HuH-7.5 (cell line): ENCODE measurements around the gene TFRC.
"Not testable (repeated sequence)": the region's sequence is repeated elsewhere in the genome, so short reads cannot be mapped to it uniquely, and the experiment has no call there.

Experiments
- DNase-seq: peaks from one replicate; pipeline ENCODE4 v3.0.0; 2011; ENCODE audit warnings: low spot score

Gene TFRC

DNA sequence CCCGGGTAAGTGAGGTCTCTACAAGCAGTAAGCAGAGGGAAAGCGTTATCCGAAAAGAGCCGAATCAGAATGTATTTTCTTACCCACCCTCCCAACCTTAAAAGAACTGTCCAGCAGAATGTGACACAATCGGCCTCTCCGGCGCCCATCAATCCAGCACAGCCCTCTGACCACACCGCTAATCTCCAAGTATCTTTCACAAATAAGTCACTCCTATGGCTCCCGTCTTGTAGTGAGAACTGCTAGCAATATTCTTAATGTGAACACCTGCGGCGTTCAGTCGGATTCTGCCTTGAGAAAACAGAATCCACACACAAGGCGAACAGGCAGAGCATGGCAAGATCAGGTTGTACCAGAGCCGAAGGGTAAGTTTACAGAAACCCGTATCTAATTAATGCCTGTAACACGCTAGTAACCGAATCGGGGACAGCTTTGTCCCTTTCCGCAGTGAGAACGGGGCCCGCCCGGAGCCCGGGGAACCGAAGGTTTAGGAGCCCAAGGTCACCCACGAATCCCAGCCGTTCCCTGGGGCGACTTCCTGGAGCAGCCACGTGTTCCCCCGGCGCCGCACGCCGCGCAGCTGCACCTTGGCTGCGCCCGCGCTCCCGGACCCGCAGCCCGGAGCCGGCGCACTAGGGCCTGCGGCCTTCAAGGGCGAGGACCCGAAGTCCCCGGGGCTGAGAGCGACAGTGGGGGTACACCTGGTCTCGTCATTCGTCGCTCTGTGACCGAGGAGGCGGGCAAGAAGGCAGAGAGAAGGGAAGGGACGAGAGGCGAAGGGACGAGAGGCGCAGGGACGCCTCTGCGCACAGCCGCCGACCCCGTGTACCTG lies 672 bp downstream of the TFRC start:
- DNase-seq: peak; percentile 44

GRCh38 chr3:196080101-196080846 lies 1.6 kb downstream of the TFRC start:
- DNase-seq: not testable (repeated sequence)

DNA sequence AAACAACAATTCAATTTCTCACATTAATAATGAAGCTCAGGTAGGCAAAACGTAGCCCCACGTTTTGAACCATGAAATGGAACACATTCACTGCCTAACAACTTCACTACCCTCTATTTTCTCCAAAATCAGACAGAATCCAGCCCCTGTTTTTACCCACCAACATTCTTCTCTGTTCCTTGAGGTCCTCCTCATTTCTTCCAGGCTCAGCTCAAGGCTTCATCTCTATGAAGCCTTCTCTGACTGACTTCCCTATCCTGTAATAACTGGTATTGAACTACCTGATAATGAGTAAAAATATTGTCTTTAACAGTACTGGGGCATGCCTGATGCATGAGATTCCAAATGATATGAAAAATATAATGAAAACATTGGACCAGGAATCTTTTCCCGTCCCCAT lies 2.2 kb downstream of the TFRC start:
- no peak for DNase-seq

- no peak for DNase-seq
Observed at GRCh38 chr3:196075013-196075412, 6.9 kb downstream of the TFRC start.

GRCh38 chr3:196073255-196073753 lies 8.6 kb downstream of the TFRC start:
- peak; percentile 55 for DNase-seq

DNA sequence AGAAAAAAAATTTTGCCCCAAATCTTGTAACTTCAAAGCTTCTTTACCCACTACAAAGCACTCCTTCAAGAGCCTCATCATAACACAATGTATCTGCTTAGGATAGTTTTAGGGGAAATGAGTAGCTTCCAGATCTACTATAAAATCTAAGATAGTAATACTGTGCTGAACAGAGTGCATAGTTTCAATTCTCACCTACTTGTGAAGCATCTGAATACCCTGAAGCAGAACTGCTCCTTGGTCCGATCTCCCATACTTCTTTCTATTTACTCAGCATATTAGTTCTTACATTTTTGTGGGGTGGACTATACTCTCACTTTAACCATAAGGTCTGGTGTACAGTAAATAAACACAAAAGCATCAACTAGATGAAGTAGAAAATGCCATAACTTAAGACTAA lies 9.6 kb downstream of the TFRC start:
- DNase-seq: no peak

DNA sequence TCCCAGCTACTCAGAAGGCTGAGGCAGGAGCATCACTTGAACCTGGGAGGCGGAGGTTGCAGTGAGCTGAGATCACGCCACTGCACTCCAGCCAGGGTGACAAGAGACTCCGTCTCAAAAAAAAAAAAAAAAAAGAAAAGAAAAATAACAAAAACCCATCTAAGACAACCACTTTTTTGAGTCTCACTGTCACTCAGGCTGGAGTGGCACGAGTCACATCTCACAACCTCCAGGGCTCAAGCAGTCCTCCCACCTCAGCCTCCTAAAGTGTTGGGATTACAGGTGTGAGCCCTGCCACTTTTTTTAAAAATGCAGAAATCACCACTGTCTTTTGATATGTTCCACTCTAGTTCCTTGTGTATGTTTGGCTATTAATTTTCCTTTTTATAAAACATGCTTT lies 13.1 kb downstream of the TFRC start:
- not testable (repeated sequence) for DNase-seq

- no peak for DNase-seq
Observed at GRCh38 chr3:196067439-196067838, 14.5 kb downstream of the TFRC start.

GRCh38 chr3:196063971-196064370 lies 17.9 kb downstream of the TFRC start:
- no peak for DNase-seq

DNA sequence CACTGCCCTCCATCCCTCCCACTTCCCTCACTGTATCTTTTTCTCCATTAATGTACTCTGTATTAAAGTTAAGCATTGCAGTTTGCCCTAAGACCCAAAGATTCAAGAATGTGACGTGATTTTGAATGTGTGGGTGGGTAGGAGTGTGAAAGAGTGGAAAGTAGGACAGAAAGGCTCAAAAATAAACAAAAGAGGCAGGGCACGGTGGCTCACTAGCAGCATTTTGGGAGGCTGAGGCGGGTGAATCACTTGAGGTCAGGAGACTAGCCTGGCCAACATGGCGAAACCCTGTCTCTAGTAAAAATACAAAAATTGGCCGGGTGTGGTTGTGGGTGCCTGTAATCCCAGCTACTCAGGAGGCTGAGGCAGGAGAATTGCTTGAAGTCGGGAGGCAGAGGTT lies 18.4 kb downstream of the TFRC start:
- DNase-seq: no peak

DNA sequence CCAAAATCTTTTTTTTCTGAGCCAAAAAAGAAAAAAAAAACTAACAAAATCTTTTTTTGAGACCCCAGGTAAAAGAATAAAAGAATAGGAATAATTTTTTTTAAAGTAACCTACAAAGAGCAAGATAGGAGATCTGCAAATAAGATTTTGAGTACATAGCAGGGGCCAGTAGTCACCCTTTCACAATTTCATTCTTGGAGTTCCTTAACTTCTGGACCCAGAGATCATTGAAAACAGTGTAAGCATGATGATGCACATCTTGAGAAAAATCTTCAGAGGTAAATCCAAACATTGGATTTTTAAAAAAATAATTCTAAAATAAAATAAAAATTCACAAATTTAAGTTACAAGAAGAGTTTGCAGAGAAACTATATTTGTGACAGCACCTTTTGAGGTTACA lies 18.8 kb downstream of the TFRC start:
- no peak for DNase-seq

GRCh38 chr3:196060834-196061233 lies 21.1 kb downstream of the TFRC start:
- DNase-seq: no peak

DNA sequence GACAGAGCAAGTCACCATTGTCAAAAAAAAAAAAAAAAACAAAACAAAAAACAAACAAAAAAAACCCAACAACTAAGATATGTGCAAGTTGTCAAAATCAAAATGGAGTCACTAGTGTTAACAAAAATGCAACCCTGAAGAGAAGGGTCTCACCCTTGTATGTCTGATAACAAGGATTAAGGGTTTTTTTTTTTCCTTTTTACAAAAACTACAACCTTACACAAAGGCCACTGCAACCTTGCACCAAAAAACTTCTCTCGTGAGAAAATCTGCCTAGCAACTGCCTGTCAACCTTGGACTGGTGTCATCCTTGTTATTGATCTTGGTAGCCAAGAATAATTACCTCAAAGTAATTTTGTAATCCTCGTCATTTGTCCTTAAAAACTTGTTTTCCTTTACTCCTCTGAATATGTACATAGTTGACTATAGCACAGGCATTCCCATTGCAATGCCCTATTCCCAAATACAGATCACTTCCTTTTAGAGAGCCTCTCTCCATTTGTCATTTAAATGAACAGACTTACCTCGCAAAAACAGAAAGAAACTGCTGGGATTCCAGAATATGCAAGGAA lies 24.0 kb downstream of the TFRC start:
- no peak for DNase-seq

- DNase-seq: not testable (repeated sequence)
Observed at GRCh38 chr3:196056371-196056770, 25.5 kb downstream of the TFRC start.

DNA sequence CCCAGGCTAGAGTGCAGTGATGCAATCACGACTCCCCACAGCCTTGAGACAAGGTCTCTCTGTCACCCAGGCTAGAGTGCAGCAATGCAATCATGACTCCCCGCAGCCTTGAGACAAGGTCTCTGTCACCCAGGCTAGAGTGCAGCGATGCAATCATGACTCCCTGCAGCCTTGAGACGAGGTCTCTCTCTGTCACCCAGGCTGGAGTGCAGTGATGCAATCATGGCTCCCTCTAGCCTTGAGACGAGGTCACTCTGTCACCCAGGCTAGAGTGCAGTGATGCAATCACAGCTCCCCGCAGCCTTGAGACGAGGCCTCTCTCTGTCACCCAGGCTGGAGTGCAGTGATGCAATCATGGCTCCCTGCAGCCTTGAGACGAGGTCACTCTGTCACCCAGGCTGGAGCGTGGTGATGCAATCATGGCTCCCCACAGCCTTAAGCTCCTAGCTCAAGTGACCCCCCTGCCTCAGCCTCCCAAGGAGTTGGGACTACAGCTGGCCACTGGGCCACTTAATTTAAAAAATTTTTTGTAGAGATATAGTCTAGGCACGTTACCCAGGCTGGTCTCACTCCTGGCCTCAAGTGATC lies 26.1 kb downstream of the TFRC start:
- no peak for DNase-seq

- no peak for DNase-seq
Observed at GRCh38 chr3:196055240-196055639, 26.6 kb downstream of the TFRC start.

GRCh38 chr3:196054661-196055060 lies 27.2 kb downstream of the TFRC start:
- DNase-seq: no peak

DNA sequence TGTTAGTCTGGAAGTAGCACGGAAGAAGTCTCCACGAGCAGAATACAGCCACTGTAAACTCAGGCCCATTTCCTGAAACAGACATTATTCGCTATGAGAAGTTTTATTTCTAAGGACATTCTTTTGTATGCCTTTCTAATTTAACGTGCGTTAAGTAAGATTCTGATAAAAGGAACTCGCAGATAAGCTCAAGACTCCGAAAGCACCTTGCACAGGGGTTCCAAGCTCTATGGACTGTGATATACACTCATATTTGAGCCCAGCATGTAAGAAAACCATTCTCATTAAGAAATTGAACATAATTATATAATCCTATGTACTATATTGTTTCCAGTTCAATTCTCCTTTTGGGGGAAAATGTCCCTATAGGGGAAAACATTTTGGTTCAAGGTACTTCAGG lies 28.4 kb downstream of the TFRC start:
- no peak for DNase-seq

DNA sequence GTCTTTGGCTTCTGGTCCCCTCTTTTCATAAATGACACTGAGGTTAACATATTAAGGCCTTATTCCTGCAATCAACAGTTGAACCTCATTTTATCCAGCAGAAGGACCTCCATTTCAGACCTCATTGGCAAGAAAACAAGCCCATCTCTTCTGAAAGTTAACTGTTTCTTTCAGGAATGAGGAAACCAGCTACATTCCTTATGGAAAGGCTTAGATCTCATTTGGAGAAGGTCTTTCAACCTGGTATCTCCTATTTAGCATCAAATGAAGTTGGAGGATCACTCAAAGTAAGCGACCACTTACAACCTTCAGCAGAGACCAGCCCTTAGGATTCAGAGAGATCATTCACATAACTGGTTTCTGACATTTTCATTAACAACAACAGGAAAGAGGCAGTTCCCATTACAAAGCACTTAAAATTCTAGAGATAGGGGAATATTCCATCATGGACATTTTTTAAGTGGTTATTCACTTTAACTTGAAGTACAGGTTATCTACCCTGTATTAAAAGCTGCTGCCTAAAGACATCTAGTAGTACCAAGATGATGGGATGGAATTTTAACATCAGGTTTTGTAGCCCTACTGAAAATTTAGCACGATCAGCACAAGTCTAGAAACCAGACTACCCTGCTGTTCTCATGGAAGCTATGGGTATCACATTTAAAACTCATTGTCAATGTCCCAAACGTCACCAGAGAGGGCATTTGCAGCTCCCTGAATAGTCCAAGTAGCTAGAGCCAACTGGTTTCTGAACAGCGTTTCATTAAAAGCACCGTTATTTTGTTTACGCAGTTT lies 30.4 kb downstream of the TFRC start:
- no peak for DNase-seq

DNA sequence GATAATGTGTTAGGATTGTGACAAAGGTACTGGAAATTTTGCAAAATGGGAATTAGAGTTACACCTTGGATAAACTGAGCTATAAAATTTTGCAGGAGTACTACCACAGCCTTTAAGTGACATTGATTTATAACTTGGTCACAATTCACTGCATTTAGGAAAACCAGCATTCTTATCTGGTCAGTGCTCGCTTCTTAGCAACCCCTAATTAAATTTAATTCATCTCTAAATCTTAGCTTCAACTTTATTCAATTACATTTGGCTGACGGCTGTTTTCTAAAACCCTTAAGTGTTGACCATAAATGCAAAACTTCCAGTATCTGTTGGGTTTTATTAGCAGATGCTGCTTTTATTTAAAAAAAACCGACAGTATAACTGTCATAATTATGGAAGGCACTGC lies 31.3 kb downstream of the TFRC start:
- DNase-seq: no peak

GRCh38 chr3:196049653-196050052 lies 32.2 kb downstream of the TFRC start:
- DNase-seq: no peak
